OCI-M2 (cell line): ENCODE results near the gene PLAC8L1.
"Not testable (repeated sequence)": the region's sequence is repeated elsewhere in the genome, so short reads cannot be mapped to it uniquely, and the experiment has no call there.

ENCODE experiments used
- DNase-seq: peaks from one replicate; lab custom pipeline; 2025; ENCODE audit not compliant: unreplicated experiment; lab: John Stamatoyannopoulos, UW

Gene PLAC8L1

GRCh38 chr5:146105477-146105876 is at the start of gene PLAC8L1:
PLAC8L1 (minus strand) TSS chr5:146105577; CDS start chr5:146104311, 1,266 bp downstream.
- DNase-seq: no peak

- DNase-seq: no peak
Observed at GRCh38 chr5:146151970-146152369, 46.6 kb upstream of the PLAC8L1 start.

- no peak for DNase-seq
Observed at GRCh38 chr5:146137967-146138403, 32.6 kb upstream of the PLAC8L1 start.

DNA sequence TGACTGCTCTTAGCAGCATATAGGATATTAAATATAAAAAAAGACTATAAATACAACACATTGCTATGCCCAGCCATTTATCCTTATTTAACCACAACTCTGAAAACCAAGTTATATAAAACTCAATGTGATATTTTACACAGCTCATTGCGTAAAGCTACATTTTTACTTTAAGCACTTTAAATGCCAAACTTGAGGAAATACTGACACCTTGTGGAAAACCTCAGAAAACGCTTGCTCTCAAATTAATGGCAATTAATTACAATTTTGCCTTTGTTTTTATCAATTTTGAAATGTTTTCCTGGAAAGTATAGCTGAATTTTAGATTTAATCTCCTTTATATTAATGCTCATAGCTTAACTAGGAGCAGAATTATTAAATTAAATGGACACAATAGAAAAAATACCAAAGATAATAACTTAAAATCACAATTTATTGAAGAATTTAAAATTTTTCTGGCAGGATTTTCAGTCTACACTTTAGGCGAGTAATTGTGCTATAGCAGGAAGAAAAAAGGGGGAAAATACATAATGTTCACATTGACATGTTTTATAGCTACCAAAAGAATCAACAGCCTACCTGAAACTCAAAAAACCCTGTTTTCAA is 25.2 kb upstream of the PLAC8L1 start:
- DNase-seq: no peak

- DNase-seq: no peak
Observed at GRCh38 chr5:146126068-146126467, 20.7 kb upstream of the PLAC8L1 start.

- no peak for DNase-seq
Observed at GRCh38 chr5:146124580-146124979, 19.2 kb upstream of the PLAC8L1 start.

- DNase-seq: not testable (repeated sequence)
Observed at GRCh38 chr5:146121451-146121850, 16.1 kb upstream of the PLAC8L1 start.

DNA sequence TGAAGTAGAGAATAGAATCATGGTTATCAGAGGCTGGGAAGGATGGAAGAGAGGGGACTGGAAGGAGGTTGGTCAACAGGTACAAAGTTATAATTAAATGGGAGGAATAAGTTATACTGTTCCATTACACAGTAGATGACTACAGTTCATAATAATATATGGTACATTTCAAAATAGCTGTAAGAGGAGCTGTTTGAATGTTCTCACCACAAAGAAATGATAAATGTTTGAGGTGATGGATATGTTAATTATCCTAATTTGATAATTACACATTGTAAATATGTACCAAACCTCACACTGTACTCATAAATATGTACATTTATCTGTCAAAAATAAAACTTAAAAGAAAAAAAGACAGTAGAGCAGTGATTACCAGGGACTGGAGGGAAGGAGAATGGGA is 12.9 kb upstream of the PLAC8L1 start:
- no peak for DNase-seq

GRCh38 chr5:146117216-146117615 is 11.8 kb upstream of the PLAC8L1 start:
- not testable (repeated sequence) for DNase-seq

DNA sequence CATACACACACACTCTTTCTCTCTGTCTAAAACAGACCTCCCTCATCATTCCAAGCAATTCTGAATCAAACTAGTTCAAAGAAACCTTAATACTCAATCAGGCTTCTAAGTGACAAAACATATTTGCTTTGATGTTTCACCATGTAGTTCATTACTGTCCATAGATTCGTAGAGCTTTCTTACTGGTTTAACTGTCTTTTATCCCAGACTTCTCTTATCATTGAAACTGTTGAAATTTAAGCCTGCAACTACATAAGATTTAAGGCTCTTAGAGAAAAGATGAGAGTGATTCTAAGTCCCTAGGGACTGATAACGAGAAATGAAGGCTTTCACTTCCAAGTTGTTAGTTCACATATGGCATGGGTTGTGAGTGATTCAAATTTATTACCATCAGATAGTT is 11.0 kb upstream of the PLAC8L1 start:
- DNase-seq: no peak

DNA sequence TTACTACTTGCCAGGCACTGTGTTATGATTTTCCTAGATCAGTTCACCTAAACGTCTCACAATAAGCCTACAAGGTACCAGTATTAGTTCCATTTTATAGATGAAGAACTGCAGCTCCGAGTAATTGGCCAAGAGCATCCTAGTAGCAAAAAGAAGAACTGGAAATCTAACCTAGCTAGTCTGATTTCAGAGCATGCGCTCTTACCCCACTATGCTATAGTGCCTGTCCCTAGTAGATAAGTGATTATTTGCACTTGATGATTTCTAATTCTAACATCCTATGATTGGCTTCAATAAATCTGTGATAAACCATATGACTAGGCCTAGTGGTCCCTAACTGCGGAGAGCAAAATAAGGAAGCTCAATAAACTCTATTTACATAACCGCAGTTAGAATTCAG is 7.1 kb upstream of the PLAC8L1 start:
- no peak for DNase-seq

DNA sequence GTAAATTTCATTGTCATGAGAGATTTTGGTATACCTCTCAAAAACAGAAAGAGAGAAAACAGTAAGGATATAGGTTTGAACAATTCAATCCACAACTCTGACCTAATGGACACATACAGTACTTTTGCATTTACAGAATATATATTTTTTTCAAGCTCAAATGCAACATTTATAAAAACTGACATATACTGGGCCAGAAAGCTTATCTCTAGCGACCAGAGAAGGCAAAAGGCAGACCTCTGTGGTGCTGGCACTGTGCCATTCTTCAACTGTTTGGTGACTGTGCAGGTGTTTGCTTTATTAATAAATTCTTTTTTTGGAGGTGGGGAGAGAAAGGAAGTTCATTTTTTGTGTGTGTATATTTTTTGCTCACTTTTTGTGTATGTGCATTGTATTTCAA is 6.0 kb upstream of the PLAC8L1 start:
- DNase-seq: no peak

DNA sequence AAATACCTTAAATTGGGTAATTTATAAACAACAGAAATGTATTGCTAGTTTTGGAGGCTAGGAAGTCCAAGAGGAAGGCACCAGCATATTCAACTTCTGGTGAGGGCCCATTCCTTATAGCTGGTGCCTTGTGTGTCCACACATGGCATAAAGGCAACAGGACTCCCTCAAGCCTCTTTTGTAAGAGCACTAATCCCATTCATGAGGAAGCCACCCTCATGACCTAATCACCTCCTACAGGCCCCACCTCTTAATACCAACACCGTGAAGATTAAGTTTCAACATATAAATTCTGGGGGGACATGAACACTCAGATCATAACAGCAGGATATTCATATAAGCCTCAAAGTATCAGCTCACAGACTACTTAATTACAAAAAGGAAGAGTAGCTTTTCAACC is 4.0 kb upstream of the PLAC8L1 start:
- no peak for DNase-seq

GRCh38 chr5:146108870-146109269 is 3.5 kb upstream of the PLAC8L1 start:
- not testable (repeated sequence) for DNase-seq

GRCh38 chr5:146107901-146108300 is 2.5 kb upstream of the PLAC8L1 start:
- no peak for DNase-seq

- no peak for DNase-seq
Observed at GRCh38 chr5:146103594-146103993, 1.8 kb downstream of the PLAC8L1 start.

DNA sequence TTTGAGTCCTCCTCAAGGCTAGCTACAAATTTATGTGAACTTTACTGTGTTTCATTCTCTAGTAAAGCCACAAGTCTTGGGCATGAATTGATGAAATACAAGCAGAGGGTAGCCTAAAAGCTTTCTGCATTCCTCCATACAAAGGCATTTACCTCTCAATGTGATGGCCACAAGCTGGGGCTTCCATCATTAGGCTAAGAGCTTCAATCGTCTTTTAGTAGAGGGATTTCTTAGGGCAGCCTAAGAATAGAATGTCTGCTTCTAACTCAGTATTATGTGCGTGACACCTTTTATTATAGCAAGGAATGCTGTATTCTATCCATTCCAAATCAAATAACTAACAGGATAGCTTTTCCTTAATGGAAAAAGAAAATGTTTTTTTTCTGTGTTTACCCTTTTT is 3.7 kb downstream of the PLAC8L1 start:
- no peak for DNase-seq

DNA sequence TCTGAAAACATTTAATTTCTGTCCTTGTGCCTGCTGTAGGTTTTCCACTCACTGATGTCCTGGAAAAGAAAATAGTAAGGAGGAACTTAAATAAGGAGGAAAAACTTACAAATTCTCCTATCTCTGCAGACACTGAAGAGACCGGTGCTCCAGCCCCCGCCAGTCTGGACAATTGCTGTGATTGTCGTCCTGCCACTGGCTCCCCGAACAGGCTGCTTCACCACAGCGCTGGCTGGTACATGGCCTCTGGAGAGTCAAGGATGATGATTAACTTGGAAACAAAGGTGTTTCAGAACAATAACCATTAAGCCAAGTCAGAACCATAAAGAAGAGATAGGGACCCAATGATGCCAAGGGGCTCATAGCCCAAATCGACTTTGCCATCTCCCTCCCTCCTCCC is 7.3 kb downstream of the PLAC8L1 start:
- no peak for DNase-seq

DNA sequence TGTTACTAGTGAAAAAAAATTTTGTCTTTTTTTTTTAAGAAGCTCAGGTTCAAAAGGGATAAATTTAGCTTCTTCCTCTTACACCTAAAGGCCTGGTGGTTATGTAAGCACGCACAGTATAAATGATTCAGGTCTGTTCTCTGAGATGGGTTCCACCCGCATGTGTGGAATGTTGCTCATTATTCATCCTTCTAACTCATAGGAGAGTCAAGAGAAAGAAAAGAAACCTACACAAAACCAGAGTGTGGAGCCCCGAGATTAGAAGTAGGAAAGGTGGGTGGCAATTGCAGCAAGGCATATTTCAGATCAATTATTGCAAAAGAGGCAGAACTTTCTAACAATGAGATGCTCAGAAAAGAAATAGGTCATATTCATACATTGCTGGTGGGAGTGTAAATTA is 13.5 kb downstream of the PLAC8L1 start:
- DNase-seq: no peak

GRCh38 chr5:146089287-146089686 is 16.1 kb downstream of the PLAC8L1 start:
- no peak for DNase-seq

GRCh38 chr5:146088098-146088497 is 17.3 kb downstream of the PLAC8L1 start:
- no peak for DNase-seq

DNA sequence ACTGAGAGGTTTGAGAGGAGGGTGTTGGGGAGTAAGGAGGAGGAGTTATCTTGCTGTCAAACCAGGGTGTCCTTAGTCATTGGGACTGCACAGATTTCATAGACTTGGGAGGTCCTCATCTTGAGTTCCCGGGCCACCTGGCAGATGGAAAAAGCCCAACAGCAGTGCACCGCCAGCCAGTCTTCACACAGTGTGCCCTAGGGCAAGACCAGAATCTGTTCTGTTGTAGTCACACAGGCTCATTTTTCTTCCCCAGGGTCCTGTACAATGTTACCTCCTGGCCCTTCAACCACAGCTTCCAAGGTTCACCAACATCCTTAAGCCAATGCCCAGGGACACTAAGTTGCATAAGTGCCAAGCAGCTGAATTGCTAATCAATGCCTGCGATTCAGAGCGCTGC is 21.0 kb downstream of the PLAC8L1 start:
- no peak for DNase-seq

DNA sequence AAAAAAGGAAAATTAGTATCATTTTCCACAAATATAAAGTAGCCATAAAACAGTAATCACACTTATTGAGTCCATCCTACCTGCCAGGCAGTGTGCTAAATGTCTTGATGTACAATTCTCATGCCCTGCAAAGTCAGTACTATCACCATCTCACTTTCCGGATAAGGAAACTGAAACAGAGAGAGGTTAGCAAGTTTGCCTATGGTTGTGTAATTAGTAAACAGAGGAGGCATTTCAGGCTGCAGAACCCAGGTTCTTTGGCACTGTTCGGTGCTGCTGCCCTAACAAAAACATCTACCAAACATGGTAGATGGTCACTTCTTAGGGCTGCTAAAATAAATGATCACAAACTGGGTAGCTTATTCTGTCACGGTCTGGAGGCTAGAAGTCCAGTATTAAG is 22.6 kb downstream of the PLAC8L1 start:
- DNase-seq: no peak
